Glutamatergic neuron (in vitro differentiated cells): Measurements from ENCODE around the gene MAST4. TPM values are rescaled to one million over a fixed set of nuclear protein-coding genes. Genes with fewer than 3 reads are reported as not detected.
"Not testable (repeated sequence)": the region's sequence is repeated elsewhere in the genome, so short reads cannot be mapped to it uniquely, and the experiment has no call there.

Experiments used
- DNase-seq: peaks from one replicate; pipeline ENCODE4 v3.0.0; 2022
- H3K27ac Mint-ChIP-seq: one replicate; pipeline ENCODE4 v1.8.0; 2020; ENCODE audit warnings: mild to moderate bottlenecking, mixed read lengths, inconsistent platforms; ENCODE audit not compliant: unreplicated experiment
- H3K27me3 Mint-ChIP-seq: one replicate; pipeline ENCODE4 v1.8.0; 2020; ENCODE audit warnings: mild to moderate bottlenecking, moderate library complexity, mixed read lengths, inconsistent platforms; ENCODE audit not compliant: unreplicated experiment
- H3K36me3 Mint-ChIP-seq: one replicate; pipeline ENCODE4 v1.8.0; 2020; ENCODE audit warnings: mild to moderate bottlenecking, mixed read lengths, inconsistent platforms; ENCODE audit not compliant: unreplicated experiment
- H3K4me1 Mint-ChIP-seq: one replicate; pipeline ENCODE4 v1.8.0; 2020; ENCODE audit warnings: mild to moderate bottlenecking, low read depth, mixed read lengths, inconsistent platforms; ENCODE audit not compliant: unreplicated experiment
- H3K4me3 Mint-ChIP-seq: one replicate; pipeline ENCODE4 v1.8.0; 2020; ENCODE audit warnings: mild to moderate bottlenecking, mixed read lengths, inconsistent platforms; ENCODE audit not compliant: unreplicated experiment
- H3K9me3 Mint-ChIP-seq: one replicate; pipeline ENCODE4 v1.8.0; 2020; ENCODE audit warnings: mild to moderate bottlenecking, moderate library complexity, mixed read lengths, inconsistent platforms; ENCODE audit not compliant: unreplicated experiment
- CTCF ChIP-seq: fragments of 200-600 bp; sonication (generic); IDR thresholded peaks from one replicate; pipeline ENCODE4 v1.5.0; 2021; ENCODE audit not compliant: partially characterized antibody, unreplicated experiment
- total RNA-seq: library from RNA; stranded (reverse); fragmentation: NEBNext Ultra II Directional; extraction: Animal tissue kit (Norgen Biotek cat#: 25700); gene quantifications from one replicate; pipeline ENCODE4 v1.2.1, GENCODE V29; 2021; ENCODE audit not compliant: unreplicated experiment

The MAST4 gene
- total RNA-seq, 1 donor from 2014 or later: 11.5 TPM

GRCh38 chr5:67165526-67166459 is 569.6 kb downstream of the MAST4 start:
- Mint-ChIP-seq H3K9me3 (no peaks in the 10 kb centered on the region), H3K36me3 (no peaks in the 10 kb centered on the region), H3K4me3 (no peak overlapping the region), H3K27me3 (no peaks in the 10 kb centered on the region), H3K4me1 (peaks cover 2% of the 10 kb centered on the region), H3K27ac (no peak overlapping the region)
- DNase-seq: peak; percentile 86
- peak; percentile 60 for TF ChIP-seq CTCF

GRCh38 chr5:67166460-67167285 is 570.5 kb downstream of the MAST4 start:
- no peaks in the 10 kb centered on the region for H3K9me3 Mint-ChIP-seq
- no peaks in the 10 kb centered on the region for H3K4me1 Mint-ChIP-seq
- H3K27ac Mint-ChIP-seq: no peak overlapping the region
- no peaks in the 10 kb centered on the region for H3K27me3 Mint-ChIP-seq
- no peak for TF ChIP-seq CTCF
- H3K36me3 Mint-ChIP-seq: no peaks in the 10 kb centered on the region
- H3K4me3 Mint-ChIP-seq: no peak overlapping the region
- no peak for DNase-seq

GRCh38 chr5:67168069-67168468 is 571.9 kb downstream of the MAST4 start:
- no peak overlapping the region for H3K4me3 Mint-ChIP-seq

GRCh38 chr5:67170767-67171166 is 574.6 kb downstream of the MAST4 start:
- H3K9me3 Mint-ChIP-seq: no peaks in the 10 kb centered on the region
- no peaks in the 10 kb centered on the region for H3K36me3 Mint-ChIP-seq

More at GRCh38 chr5:67168069-67168468, 571.9 kb downstream of the MAST4 start:
- no peaks in the 10 kb centered on the region for H3K36me3 Mint-ChIP-seq
- H3K9me3 Mint-ChIP-seq: no peaks in the 10 kb centered on the region
- DNase-seq: no peak
- H3K27me3 Mint-ChIP-seq: no peaks in the 10 kb centered on the region
- no peaks in the 10 kb centered on the region for H3K4me1 Mint-ChIP-seq
- no peak overlapping the region for H3K27ac Mint-ChIP-seq
- no peak for TF ChIP-seq CTCF

GRCh38 chr5:67173351-67173750 is 577.2 kb downstream of the MAST4 start:
- not testable (repeated sequence) for H3K4me3 Mint-ChIP-seq, H3K27me3 Mint-ChIP-seq, DNase-seq, H3K36me3 Mint-ChIP-seq, H3K4me1 Mint-ChIP-seq, H3K27ac Mint-ChIP-seq
- peaks cover 11% of the 10 kb centered on the region for H3K9me3 Mint-ChIP-seq

More at GRCh38 chr5:67170767-67171166, 574.6 kb downstream of the MAST4 start:
- Mint-ChIP-seq H3K4me3 (no peak overlapping the region), H3K27me3 (no peaks in the 10 kb centered on the region), H3K4me1 (no peaks in the 10 kb centered on the region), H3K27ac (no peak overlapping the region)
- no peak for DNase-seq
- TF ChIP-seq CTCF: no peak
